Measurements from ENCODE around the gene PTPN6.

Gene PTPN6

GRCh38 chr12:6942331-6942665, 8.9 kb upstream of the PTPN6 start:
- DNase-seq: no peak

DNA sequence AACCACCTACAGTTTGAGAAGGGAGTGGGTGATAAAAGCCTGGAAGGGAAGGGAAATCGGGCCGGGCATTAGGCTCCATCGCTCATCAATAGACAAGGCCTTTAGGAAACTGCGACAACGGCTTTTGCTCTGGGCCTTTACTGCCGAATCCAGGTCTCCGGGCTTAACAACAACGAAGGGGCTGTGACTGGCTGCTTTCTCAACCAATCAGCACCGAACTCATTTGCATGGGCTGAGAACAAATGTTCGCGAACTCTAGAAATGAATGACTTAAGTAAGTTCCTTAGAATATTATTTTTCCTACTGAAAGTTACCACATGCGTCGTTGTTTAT, 7.8 kb upstream of the PTPN6 start:
- peak; percentile 86 for DNase-seq

- peak; percentile 96 for DNase-seq
These were observed 7.3 kb upstream of the PTPN6 start, which contains the start of the genes C12orf57 and RNU7-1 for GRCh38 chr12:6943722-6944380. C12orf57 (plus strand) TSS chr12:6944022; CDS start chr12:6944122, 100 bp downstream. RNU7-1 (plus strand) TSS chr12:6943816.

DNA sequence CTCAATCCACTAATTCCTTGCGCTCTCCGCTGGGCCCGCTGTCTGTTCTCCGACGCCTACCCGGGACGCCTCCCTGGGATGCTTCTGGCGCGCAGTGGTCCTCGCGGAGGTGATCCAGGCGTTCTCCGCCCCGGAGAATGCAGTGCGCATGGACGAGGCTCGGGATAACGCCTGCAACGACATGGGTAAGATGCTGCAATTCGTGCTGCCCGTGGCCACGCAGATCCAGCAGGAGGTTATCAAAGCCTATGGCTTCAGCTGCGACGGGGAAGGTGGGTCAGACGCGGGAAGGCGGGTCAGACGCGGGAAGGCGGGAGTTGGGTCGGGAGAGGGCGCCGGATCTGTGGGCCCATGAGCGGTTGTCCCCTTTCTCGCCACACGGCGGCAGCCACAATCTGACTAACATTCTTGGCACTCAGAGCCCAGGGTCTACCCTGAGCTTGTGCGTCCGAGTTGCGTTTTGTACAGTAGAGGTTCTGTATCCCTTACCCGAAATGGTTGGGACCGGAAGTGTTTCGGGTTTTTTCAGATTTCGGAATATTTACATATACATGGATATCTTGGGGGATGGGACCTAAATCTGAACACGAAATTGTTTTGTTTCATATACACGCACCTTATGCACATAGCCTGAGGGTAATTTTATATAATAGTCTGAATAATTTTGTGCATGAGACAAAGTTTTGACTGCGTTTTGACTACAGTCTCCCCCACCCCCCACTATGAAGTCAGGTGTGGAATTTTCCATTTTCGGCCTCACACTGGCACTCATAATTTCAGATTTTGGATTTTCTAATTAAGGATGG, 6.6 kb upstream of the PTPN6 start:
- peak; percentile 95 for DNase-seq

DNA sequence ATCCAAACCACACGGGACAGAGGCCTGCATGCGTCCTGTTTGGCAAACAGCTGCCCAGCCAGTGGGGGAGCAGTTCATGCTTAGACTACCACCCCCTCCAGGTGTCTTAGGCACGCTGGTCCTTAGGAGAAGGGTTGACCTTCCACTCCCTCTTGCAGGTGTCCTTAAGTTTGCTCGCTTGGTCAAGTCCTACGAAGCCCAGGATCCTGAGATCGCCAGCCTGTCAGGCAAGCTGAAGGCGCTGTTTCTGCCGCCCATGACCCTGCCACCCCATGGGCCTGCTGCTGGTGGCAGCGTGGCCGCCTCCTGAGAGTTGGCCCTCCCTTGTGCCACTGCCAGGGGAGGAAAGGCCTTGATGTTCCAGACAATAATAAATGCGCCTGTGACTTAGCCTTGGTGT, 5.5 kb upstream of the PTPN6 start:
- DNase-seq: no peak

- peak; percentile 75 for DNase-seq
These were observed 4.9 kb upstream of the PTPN6 start for GRCh38 chr12:6946033-6946919.

DNA sequence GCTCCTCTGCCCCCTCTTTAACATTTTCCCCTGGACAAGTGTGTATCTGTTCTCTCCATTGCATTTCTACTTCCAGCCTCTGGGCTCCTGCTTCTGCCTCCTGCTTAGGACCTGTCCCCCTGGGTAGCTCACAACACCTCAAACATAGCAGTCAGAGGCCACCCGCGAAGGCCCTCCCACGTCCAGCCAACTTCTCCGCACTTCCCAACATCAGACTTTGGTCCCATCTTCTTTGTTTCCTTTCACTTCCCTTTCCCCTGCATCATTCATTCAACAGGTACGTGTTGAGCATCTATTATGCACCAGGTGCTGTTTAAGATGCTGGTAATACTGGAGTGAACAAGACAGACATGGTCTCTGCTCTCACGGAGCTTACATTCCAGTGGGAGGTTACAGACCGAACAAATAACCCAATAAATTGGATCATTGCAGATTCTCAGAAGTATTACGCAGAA, 4.2 kb upstream of the PTPN6 start:
- DNase-seq: no peak

- DNase-seq: no peak
These were observed 3.5 kb upstream of the PTPN6 start for GRCh38 chr12:6947615-6948014.

DNA sequence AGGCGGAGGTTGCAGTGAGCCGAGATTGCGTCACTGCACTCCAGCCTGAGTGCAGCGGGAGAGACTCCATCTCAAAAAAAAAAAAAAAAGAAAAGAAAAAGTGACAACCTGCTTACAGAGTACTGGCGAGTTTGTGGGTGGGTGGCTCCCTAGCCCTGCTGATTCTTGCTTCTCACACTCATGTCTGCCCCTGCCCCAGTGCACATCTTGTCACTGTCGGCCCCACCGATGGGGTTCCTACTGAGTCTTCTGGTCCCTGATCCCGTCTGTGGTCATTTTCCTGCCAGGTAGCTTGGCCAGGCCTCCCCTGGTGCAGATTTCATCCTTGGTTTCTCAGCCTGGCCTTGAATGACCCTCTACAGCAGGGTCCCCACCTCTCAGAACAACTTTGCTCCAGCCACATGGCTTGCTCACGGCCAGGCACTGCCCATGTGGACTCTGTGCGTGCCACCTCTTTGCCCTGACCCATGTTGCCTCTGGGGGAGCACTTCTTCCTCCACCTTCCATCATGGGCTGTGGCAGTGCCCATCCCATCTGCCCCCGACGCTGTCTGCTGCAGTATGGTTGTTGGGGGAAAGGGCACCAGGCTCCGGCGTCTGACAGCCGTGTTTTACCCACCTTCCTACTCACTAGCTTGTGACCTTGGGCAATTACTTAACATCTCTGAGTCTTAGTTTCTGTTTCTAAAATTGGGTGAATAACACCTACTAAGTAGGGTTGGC, 2.1 kb upstream of the PTPN6 start:
- DNase-seq: peak; percentile 35

- DNase-seq: peak; percentile 55
These were observed 755 bp upstream of the PTPN6 start for GRCh38 chr12:6950401-6950801.

DNA sequence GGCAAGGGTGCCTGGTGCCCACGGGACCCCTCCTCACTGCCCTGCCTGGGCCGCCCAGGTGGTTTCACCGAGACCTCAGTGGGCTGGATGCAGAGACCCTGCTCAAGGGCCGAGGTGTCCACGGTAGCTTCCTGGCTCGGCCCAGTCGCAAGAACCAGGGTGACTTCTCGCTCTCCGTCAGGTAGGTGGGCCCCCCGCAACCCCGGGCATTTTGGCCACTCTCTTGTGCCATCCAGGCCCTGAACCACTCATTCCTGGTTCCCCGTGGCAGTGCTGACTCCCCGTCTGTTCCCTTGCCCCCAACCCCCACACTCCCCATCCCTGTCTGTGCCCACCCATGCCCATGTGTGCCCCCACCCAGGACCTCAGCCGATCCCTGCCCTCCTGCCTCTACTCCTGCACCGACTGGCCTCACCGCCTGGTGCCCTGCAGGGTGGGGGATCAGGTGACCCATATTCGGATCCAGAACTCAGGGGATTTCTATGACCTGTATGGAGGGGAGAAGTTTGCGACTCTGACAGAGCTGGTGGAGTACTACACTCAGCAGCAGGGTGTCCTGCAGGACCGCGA, 480 bp downstream of the PTPN6 start:
- DNase-seq: peak; percentile 44

DNA sequence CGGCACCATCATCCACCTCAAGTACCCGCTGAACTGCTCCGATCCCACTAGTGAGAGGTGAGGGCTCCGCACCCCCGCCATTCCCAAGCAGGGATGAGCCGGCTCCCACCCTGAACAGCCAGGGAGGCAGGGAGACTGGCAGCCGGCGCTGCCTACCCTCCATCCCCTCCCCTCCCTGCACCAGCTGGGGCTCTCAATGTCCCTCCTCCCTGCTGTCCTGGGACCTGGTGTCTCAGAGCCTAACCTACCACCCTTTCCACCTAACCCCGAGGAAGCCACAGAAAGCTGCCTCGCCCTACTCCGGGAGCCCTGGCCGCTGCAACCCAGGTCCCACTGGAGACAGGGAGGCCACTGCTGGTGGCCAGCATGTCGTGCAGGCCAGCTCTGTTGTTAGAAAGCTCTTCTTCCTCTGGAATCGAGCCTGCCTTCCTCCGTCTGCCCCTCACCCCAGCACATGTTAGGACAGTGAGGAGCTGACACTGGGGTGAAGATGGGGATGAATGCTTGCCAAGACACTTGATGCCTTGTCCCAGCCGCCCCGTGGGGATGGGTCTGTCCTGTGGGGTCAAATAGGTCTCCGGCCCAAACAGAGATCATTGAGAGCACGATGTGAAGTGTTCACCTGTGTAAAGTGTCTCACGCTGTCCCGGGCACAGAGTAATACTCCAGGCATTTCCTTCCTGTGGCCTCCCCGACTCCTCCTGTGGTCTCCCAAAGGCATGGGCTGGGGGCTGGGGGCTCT, 1.1 kb downstream of the PTPN6 start:
- peak; percentile 44 for DNase-seq

GRCh38 chr12:6952863-6953441, 1.8 kb downstream of the PTPN6 start:
- DNase-seq: no peak

GRCh38 chr12:6953442-6954315, 2.5 kb downstream of the PTPN6 start:
- DNase-seq: peak; percentile 89

- no peak for DNase-seq
These were observed 3.4 kb downstream of the PTPN6 start for GRCh38 chr12:6954316-6955107.

GRCh38 chr12:6955108-6956020, 4.2 kb downstream of the PTPN6 start:
- DNase-seq: no peak

DNA sequence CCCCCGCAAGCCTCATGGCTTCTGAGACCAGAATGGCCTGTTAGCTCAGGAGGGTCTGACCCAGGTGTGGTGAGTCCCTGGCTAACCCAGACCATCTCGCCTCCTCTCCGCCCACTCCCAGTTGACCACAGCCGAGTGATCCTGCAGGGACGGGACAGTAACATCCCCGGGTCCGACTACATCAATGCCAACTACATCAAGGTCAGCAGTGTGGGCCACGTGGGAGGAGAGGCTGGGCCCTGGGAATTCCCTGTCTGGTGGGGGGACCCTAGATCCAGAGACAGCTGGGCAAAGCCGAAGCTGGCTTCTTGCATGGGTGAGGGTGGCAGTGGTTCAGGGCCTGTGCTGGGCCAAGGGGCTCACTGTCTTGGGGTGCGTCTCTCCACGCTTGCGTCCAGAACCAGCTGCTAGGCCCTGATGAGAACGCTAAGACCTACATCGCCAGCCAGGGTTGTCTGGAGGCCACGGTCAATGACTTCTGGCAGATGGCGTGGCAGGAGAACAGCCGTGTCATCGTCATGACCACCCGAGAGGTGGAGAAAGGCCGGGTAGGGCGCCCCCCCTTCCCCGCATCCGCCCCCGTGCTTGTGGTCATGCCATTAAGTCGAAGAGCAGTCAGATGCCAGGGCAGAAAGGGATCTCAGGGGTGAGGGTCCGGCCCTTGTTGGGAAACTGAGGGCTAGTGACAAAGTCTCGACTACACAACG, 5.0 kb downstream of the PTPN6 start:
- no peak for DNase-seq

All from activated CD4-positive, alpha-beta T cell treated with anti-CD3 and anti-CD28 coated beads, Interleukin-2, amount 50 U/mL, for 16 hours (primary cell).